H9 (cell line): Measurements from ENCODE around the gene KLHDC9. TPM values are rescaled to one million over a fixed set of nuclear protein-coding genes. Genes with fewer than 3 reads are reported as not detected.

ENCODE experiments used
- DNase-seq: peaks from one replicate; pipeline ENCODE4 v3.0.0-alpha.2; 2017
- H2AFZ ChIP-seq: one replicate; pipeline ENCODE4 v1.6.1; 2013; ENCODE audit warnings: mild to moderate bottlenecking, low read length, control low read depth, moderate library complexity
- H2AK5ac ChIP-seq: 2 replicates; pipeline ENCODE4 v1.6.1; 2013; ENCODE audit warnings: low read length, control low read depth, mixed read lengths; ENCODE audit not compliant: insufficient read length
- H2BK120ac ChIP-seq: one replicate; pipeline ENCODE4 v1.6.1; 2013; ENCODE audit warnings: low read depth, mild to moderate bottlenecking, low read length, control low read depth, inconsistent platforms; ENCODE audit not compliant: poor library complexity, severe bottlenecking
- H2BK12ac ChIP-seq: 2 replicates; pipeline ENCODE4 v1.6.1; 2013; ENCODE audit warnings: low read length, control low read depth, mixed read lengths, low read depth; ENCODE audit not compliant: insufficient read length
- H2BK15ac ChIP-seq: 2 replicates; pipeline ENCODE4 v1.6.1; 2013; ENCODE audit warnings: low read depth, low read length, control low read depth
- H2BK20ac ChIP-seq: one replicate; pipeline ENCODE4 v1.6.1; 2013; ENCODE audit warnings: low read depth, mild to moderate bottlenecking, low read length, control low read depth, inconsistent platforms; ENCODE audit not compliant: poor library complexity, severe bottlenecking
- H2BK5ac ChIP-seq: 2 replicates; pipeline ENCODE4 v1.6.1; 2013; ENCODE audit warnings: low read length, control low read depth, mixed read lengths; ENCODE audit not compliant: insufficient read length
- H3K14ac ChIP-seq: 2 replicates; pipeline ENCODE4 v1.6.1; 2013; ENCODE audit warnings: low read length, control low read depth; ENCODE audit not compliant: insufficient read depth
- H3K18ac ChIP-seq: 2 replicates; pipeline ENCODE4 v1.6.1; 2013; ENCODE audit warnings: low read depth, mild to moderate bottlenecking, mixed read lengths, low read length, control low read depth; ENCODE audit not compliant: insufficient read length
- H3K23ac ChIP-seq: 2 replicates; pipeline ENCODE4 v1.6.1; 2013; ENCODE audit warnings: low read length, control low read depth, mixed read lengths, low read depth; ENCODE audit not compliant: insufficient read length
- H3K23me2 ChIP-seq: 2 replicates; pipeline ENCODE4 v1.6.1; 2013; ENCODE audit warnings: low read depth, mild to moderate bottlenecking, mixed read lengths, low read length, control low read depth; ENCODE audit not compliant: insufficient read length, poor library complexity, severe bottlenecking
- H3K27ac ChIP-seq: 2 replicates; pipeline ENCODE4 v1.5.1; 2013; ENCODE audit warnings: low read length, control low read depth, mixed read lengths, low read depth; ENCODE audit not compliant: insufficient read length
- H3K27me3 ChIP-seq: 2 replicates; pipeline ENCODE4 v1.6.1; 2013; ENCODE audit warnings: low read length, control low read depth, inconsistent platforms; ENCODE audit not compliant: insufficient read depth
- H3K4ac ChIP-seq: 2 replicates; pipeline ENCODE4 v1.6.1; 2013; ENCODE audit warnings: low read depth, mild to moderate bottlenecking, control low read depth, inconsistent platforms, low read length, moderate library complexity
- H3K4me1 ChIP-seq: 2 replicates; pipeline ENCODE4 v1.6.1; 2013; ENCODE audit warnings: low read length, control low read depth, inconsistent platforms; ENCODE audit not compliant: insufficient read depth
- H3K4me2 ChIP-seq: 2 replicates; pipeline ENCODE4 v1.6.1; 2013; ENCODE audit warnings: low read length, control low read depth, mixed read lengths; ENCODE audit not compliant: insufficient read length, insufficient read depth
- H3K56ac ChIP-seq: 2 replicates; pipeline ENCODE4 v1.6.1; 2013; ENCODE audit warnings: low read depth, mild to moderate bottlenecking, mixed read lengths, low read length, control low read depth; ENCODE audit not compliant: insufficient read length
- H3K79me1 ChIP-seq: 2 replicates; pipeline ENCODE4 v1.6.1; 2013; ENCODE audit warnings: low read depth, mild to moderate bottlenecking, moderate library complexity, low read length, control low read depth, inconsistent platforms; ENCODE audit not compliant: insufficient read depth, poor library complexity, severe bottlenecking
- H3K79me2 ChIP-seq: 2 replicates; pipeline ENCODE4 v1.6.1; 2013; ENCODE audit warnings: low read length, control low read depth, inconsistent platforms; ENCODE audit not compliant: insufficient read depth
- H3K9ac ChIP-seq: 2 replicates; pipeline ENCODE4 v1.6.1; 2013; ENCODE audit warnings: low read length, control low read depth, mixed read lengths; ENCODE audit not compliant: insufficient read length; ENCODE audit errors: extremely low read depth
- H3K9me3 ChIP-seq: one replicate; pipeline ENCODE4 v1.6.1; 2013; ENCODE audit warnings: low read depth, low read length, inconsistent platforms; ENCODE audit not compliant: control insufficient read depth
- H3T11ph ChIP-seq: one replicate; pipeline ENCODE4 v1.6.1; 2013; ENCODE audit warnings: mild to moderate bottlenecking, low read length, control low read depth, inconsistent platforms
- H4K20me1 ChIP-seq: one replicate; pipeline ENCODE4 v1.6.1; 2013; ENCODE audit not compliant: control insufficient read depth, insufficient read length, insufficient read depth
- H4K5ac ChIP-seq: 2 replicates; pipeline ENCODE4 v1.6.1; 2013; ENCODE audit warnings: low read depth, mild to moderate bottlenecking, mixed read lengths, low read length, control low read depth; ENCODE audit not compliant: insufficient read length
- H4K8ac ChIP-seq: replicated peaks from 2 replicates; pipeline ENCODE4 v1.6.1; 2013; ENCODE audit warnings: low read length, control low read depth, mixed read lengths, low read depth; ENCODE audit not compliant: insufficient read length
- H4K91ac ChIP-seq: 2 replicates; pipeline ENCODE4 v1.6.1; 2013; ENCODE audit warnings: low read depth, mild to moderate bottlenecking, moderate library complexity, mixed read lengths, low read length, control low read depth; ENCODE audit not compliant: insufficient read length
- H3K27ac Mint-ChIP-seq, 3 experiments: 2 replicates in 2 of 3; 3 replicates in 1 of 3; pipeline ENCODE4 v1.8.0; 2020 to 2021; ENCODE audit warnings: mixed read lengths in 3 of 3, mild to moderate bottlenecking in 1 of 3, moderate library complexity in 1 of 3
- H3K27me3 Mint-ChIP-seq: 2 replicates; pipeline ENCODE4 v1.8.0; 2021; ENCODE audit warnings: low read depth, mild to moderate bottlenecking, moderate library complexity, mixed read lengths
- H3K36me3 Mint-ChIP-seq, 3 experiments: 2 replicates in 2 of 3; 3 replicates in 1 of 3; pipeline ENCODE4 v1.8.0; 2020 to 2021; ENCODE audit warnings: low read depth in 3 of 3, mixed read lengths in 3 of 3; ENCODE audit not compliant: insufficient read depth in 1 of 3
- H3K4me1 Mint-ChIP-seq, 2 experiments: 2 replicates each; pipeline ENCODE4 v1.8.0; 2020; ENCODE audit warnings: mixed read lengths in 2 of 2
- H3K4me3 Mint-ChIP-seq, 2 experiments: 2 replicates in 1 of 2; 3 replicates in 1 of 2; pipeline ENCODE4 v1.8.0; 2020 to 2021; ENCODE audit warnings: mild to moderate bottlenecking in 2 of 2, mixed read lengths in 2 of 2, moderate library complexity in 1 of 2
- H3K9me3 Mint-ChIP-seq, 2 experiments: 2 replicates in 1 of 2; 3 replicates in 1 of 2; pipeline ENCODE4 v1.8.0; 2020; ENCODE audit warnings: mild to moderate bottlenecking in 2 of 2, mixed read lengths in 2 of 2, moderate library complexity in 1 of 2
- CTCF ChIP-seq: fragments of 200-600 bp; sonication (generic); conservative IDR thresholded peaks from 3 replicates; pipeline ENCODE4 v1.8.0; 2021; ENCODE audit warnings: antibody characterized with exemption, mild to moderate bottlenecking
- WGBS: extraction: QIAGEN DNeasy Blood & Tissue Kit; methylation state at CpG from one replicate; pipeline ENCODE4 v1.1.7; 2013; ENCODE audit warnings: missing lambda C conversion rate, low lambda C conversion rate, mixed read lengths; ENCODE audit not compliant: insufficient read length; ENCODE audit errors: extremely low coverage; 5-methylcytosine and 5-hydroxymethylcytosine counted together
- total RNA-seq: library from RNA; stranded (reverse); gene quantifications from 2 replicates; pipeline ENCODE4 v1.2.1, GENCODE V29; 2021

The KLHDC9 gene
- total RNA-seq, 1 experiment from 2014 or later: 6.6 TPM

DNA sequence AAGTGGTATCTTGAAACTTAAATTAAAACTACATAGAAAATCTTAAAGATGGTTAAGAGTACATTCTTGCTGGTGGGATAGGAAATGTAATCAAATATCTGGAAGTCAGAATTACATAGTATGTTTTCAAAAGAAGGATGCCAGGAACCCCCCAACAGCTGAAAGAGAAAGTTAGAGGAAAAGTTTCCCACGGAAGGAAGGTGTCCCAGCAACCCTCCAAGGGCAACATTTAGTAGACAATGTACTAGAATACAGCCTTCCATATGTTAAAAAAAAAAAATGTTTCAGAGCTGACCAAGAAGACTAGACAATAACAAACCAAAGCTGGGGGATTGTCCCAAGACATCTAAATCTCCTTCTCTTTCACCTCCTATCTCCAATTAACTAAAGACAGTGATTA, 32.1 kb downstream of the KLHDC9 start:
- no peak overlapping the region for H2BK120ac ChIP-seq
- H3K79me2 ChIP-seq: peaks cover 6% of the 10 kb centered on the region; the same call in 1 of the 2 replicates
- peak overlapping the region; percentile 98 for H3K4me2 ChIP-seq
- peaks cover 8% of the 10 kb centered on the region for H3K79me1 ChIP-seq
- H2BK12ac ChIP-seq: no peak overlapping the region
- H4K8ac ChIP-seq: no peak overlapping the region
- H3K4ac ChIP-seq: no peak overlapping the region
- no peak overlapping the region for H2AK5ac ChIP-seq
- H2BK15ac ChIP-seq: no peak overlapping the region
- no peak for DNase-seq
- no peak overlapping the region for H3K18ac ChIP-seq
- peaks cover 13% of the 10 kb centered on the region for H3K23me2 ChIP-seq
- no CpG with 5 or more reads among the region's 1 CpG for WGBS
- no peak overlapping the region for H4K5ac ChIP-seq
- H2AFZ ChIP-seq: no peak overlapping the region
- H3K27ac ChIP-seq: no peak overlapping the region
- Mint-ChIP-seq H3K4me1 (peaks cover 18 to 19% of the 10 kb centered on the region in 2 experiments), H3K27ac (peak overlapping the region in 1 of 3 experiments; percentile 23; a peak in 1 of 7 replicates), H3K36me3 (peaks cover 13 to 47% (median 47%) of the 10 kb centered on the region in 3 experiments; a peak in 6 of 7 replicates), H3K4me3 (peak overlapping the region in 1 of 2 experiments; percentile 11; a peak in 3 of 5 replicates), H3K9me3 (no peaks in the 10 kb centered on the region; a peak in 1 of 5 replicates), H3K27me3 (no peaks in the 10 kb centered on the region)
- no peaks in the 10 kb centered on the region for H3K27me3 ChIP-seq
- TF ChIP-seq CTCF: no peak
- no peak overlapping the region for H2BK5ac ChIP-seq
- H3K9me3 ChIP-seq: no peaks in the 10 kb centered on the region
- no peak overlapping the region for H3K14ac ChIP-seq
- H3K4me1 ChIP-seq: no peaks in the 10 kb centered on the region
- no peak overlapping the region for H3K9ac ChIP-seq
- no peak overlapping the region for H3T11ph ChIP-seq
- H2BK20ac ChIP-seq: no peak overlapping the region
- no peaks in the 10 kb centered on the region for H4K20me1 ChIP-seq
- H3K56ac ChIP-seq: no peak overlapping the region
- H3K23ac ChIP-seq: no peak overlapping the region
- H4K91ac ChIP-seq: no peak overlapping the region
